ENCODE data around the gene FHIT.

FHIT gene

DNA sequence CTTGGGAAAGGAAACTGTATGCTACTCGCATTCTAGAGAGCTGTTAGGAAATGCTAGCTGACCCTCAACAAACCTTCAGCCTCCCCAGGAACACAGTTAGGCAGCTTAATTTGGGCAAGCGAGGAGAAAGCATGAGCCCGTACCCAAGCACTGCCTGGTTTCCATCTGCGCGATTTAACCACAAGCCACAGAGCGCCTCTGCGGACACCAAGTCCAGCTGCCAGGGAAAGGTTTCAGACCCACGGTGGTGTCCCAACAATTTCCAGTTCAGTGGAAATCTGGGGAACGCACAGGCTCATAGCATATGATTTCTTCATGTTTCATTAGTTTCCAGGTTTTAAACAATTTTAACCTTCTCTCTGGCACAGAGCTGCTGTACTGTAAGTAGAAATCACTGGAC is 617.6 kb downstream of the FHIT start:
- DNase-seq (ENCODE audit: low read depth in 2 of 2) = no peak

DNA sequence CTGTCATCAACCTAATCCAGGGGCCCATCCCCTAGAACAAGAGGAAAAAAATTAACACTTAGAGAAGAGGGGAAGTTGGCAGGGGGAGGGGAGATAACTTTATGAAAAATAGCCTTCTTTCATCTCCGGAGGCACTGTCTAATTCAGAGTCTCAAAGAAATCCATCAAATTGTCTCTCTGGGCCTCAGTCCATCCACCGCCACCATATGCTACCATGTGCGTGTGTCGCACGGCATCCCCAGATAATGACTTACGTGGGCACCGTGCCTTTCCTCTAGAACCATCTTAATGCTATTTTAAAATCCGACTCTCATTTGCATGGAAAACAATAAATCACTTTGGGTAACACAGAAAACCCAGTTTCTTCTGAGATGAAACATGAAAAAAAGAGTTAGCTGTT is 619.7 kb downstream of the FHIT start:
- no peak for DNase-seq (ENCODE audit: low read depth in 2 of 2)

DNA sequence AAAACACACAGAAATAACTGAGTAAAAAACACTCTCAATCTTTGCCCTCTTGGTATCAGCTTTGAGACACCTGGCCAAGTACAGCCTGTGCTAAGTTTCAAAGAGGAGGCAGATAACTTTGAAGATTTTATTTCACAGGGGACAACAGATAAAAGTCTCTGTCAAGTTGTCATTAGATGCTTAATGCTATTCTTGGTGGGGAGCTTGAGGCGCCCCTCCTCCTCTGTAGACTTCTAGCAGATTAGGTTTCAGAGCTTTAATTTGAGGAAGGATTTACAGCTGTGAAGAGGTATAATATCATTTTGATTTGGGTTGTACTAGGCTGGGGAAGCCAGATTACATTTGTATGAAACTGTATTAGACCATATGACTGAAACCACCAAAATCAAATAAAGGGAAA is 620.3 kb downstream of the FHIT start:
- DNase-seq (ENCODE audit: low read depth in 2 of 2) = no peak

DNA sequence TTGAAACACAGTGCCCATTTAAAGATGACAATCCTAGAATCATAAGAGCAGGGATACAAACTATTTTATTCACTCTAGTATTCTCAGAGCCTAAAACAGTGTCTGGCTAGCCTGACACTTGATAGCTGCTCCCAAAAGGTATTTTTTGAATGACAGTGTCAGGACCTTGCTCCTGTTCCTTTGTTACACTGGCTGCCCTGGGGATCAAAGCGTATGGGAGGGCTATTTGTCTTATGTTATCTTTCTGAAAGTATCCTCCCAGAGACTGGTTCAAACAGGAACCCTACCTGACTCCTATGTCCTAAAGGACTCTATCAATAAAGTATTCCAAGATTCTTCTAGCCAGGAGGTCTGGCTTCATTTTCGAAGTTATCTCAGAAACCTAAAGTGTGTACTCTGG is 621.4 kb downstream of the FHIT start:
- DNase-seq (ENCODE audit: low read depth in 2 of 2) = no peak

DNA sequence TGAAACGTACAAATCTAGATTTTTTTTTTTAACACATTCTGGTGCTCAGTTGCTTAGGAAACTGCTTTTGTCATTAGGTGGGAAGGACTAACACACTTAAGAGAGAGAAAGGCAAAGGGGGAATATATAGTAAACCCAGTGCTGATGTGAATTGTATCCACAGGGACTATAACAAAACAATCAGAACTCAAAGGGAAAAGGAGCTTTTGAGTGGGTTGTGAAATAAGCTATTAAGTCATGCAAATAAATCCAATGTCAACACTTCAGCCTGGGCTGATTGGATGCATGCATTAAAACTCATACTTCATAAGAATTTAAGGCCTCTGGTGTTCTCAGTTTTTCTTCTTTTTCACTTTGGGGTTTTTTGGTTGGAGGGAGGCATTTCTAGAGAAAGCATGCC is 628.9 kb downstream of the FHIT start:
- no peak for DNase-seq (ENCODE audit: low read depth in 2 of 2)

DNA sequence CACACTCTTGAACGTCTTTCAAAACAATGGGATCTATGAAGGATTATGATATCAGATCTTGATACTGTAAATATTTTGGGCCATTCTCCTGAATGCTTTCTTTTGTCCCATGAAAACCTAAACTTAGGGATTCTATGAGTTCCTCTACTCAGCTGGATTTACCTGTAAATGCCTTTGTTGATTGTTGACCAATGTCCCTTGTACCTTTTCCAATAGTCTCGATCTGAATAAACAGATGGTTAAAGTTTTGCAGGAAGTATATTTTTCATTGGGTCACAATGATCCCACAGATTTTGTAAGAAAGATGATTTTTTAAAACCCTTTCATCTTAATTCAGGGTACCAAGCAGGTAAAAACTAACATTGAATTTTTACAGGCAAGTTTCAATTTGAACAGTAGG is 634.1 kb downstream of the FHIT start:
- DNase-seq (ENCODE audit: low read depth in 2 of 2) = no peak

DNA sequence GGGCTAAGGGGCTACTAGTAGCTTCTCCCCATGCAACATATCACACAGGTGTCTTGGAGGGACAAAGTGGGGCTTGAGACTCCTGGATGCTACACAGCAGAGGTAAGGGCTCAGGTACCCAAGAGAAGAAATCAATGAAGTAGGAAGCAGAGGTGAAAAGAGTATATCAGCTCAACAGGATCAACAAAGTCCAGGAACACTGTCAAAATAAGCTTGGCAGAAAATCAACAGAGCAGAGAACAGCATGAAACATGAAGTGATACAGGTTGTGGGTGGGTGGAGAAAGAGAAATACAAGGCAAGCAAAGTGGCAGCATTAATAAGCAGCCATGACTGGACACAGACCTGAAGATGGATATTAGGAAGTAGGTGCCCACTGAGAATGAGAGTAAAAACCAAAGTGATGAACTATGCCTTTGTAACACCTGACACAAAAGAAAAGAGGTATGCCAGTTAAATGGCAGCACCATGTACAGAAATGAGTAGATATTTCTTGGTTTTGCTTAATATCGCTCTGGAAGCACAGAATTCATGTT is 637.4 kb downstream of the FHIT start:
- DNase-seq (ENCODE audit: low read depth in 2 of 2) = no peak

DNA sequence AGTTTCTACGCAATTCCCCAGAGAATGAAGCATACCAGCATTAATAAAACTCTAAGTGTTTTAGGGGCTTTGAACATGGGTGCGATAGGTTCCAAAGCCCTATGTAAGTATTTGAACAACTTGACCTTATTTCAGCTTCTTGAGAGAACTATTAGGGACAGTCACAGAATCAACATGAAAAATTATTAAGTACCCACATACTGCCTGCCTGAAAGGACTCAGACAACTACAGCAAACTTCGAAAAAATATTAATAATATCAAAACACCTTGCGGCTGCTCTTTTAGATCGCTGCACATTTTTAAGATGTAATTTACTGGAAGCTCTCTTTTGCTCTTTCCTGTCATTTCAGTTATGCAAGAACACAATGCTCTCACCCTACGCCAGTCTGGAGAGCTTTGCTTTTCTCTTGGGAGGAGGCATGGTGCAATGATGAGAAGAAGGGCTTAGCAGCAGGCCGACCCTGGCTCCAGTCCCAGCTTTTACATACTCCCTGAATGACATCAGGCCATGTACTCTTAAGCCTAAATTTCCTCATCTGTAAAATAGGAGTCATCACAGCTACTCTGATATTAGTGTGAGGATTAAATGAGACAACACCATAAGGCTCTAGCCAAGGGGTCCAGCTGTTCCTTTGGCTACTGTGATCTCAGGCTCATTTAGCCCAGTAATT is 640.7 kb downstream of the FHIT start:
- DNase-seq (ENCODE audit: low read depth in 2 of 2) = no peak

DNA sequence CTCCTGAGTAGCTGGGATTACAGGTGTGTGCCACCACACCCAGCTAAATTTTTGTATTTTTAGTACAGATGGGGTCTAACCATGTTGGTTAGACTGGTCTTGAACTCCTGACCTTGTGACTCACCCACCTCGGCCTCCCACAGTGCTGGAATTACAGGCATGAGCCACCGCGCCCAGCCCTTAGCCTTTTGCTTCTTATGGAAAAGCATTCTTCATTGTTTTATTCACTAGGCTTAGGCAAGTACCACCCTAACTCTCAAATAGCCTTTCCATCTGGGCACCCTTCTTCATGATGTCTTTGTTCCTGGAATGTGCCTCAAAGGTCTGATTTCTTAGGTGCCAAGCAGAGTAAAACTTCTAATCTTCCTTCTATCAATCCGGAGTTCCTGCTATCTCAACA is 641.8 kb downstream of the FHIT start:
- no peak for DNase-seq (ENCODE audit: low read depth in 2 of 2)

DNA sequence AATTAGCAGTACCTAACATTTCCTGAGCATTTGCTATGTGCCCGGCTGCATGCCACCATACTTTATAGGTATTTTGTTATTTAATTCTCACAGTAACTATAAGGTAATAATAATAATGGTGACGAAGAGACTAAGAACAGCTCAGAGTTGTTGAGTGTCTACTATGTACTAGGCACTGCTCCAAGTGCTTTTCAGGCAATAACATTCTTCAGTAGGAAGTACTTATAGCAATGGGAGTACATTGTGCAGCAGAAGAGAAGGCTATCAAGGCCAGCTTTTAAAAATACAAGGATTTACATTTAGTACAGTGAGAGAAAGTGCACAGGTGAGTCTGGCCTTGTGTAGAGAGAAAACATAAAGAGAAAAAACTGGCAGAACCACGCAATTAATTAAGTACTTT is 647.4 kb downstream of the FHIT start:
- DNase-seq (ENCODE audit: low read depth in 2 of 2) = no peak

DNA sequence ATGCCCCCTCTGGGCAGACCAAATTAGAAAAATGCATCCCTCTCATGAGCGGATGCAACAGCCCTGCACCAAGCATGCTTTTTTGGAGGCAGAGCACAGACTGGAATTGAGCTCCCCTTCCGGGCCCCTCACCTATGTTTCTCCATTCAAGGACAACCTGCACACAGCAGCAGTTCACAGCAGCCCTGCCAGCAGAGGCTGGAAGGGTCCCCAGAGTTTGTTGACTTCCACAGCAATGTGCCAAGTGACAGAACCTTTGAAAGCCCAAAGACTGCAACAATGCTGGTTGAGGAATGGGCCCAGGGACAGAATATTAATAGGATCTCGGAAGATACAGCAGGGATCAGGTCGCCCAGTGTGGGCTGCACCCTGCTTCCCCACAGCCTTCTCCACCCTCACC is 650.4 kb downstream of the FHIT start:
- no peak for DNase-seq (ENCODE audit: low read depth in 2 of 2)

DNA sequence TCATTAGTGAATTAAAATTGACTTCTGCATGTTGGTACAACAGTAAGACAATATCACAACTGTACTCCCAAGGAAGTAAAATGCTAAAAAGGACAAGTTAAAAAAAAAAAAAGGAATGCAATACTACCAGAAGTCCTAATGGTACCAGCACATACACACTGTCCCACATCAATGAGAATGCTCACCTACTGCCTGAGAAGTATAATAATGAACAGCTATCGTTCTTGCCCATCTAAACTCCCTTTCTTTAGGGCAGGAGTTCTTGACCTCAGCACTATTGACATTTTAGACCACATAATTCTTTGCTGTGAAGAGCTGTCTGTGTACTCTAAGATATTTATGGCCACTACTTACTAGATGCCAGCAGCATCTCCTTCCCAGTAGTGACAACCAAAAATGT is 651.7 kb downstream of the FHIT start:
- no peak for DNase-seq (ENCODE audit: low read depth in 2 of 2)

DNA sequence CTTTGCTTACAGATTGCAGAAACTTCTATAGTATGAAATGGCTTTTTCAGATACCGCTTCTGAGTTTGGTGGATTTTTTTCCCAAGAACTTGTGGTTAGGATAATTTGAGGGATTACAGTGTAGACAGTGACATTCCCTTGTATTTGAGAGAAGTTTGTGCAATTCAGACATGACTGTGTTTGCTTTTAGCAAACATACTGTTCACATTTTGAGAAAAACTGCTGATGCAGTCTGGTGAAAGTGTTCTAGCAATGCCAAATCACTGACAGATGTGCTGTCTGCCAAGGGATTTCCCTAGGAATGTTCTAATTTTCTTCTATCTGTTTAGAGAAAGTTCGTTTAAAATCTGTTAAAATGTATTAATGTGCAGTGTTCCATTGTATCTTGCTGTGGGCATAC is 652.6 kb downstream of the FHIT start:
- DNase-seq (ENCODE audit: low read depth in 2 of 2) = no peak

DNA sequence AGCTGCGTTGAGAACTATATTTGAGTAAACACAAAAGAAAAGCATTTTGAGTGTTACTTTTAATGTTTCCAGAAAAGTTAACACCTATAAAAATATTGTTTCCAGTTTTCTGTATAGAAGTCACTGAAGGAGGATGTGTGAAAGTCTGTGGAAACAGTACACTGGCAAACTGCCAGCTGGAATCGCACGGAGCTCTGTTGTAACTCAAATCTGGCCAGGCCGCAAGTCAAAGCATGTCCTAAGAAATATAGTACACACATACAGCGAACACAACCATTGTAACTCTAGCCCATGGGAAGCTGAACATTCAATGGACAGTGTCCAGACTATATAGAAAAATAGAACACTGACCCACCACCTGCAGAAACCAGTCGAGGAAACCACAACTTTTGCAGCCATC is 657.2 kb downstream of the FHIT start:
- no peak for DNase-seq (ENCODE audit: low read depth in 2 of 2)

DNA sequence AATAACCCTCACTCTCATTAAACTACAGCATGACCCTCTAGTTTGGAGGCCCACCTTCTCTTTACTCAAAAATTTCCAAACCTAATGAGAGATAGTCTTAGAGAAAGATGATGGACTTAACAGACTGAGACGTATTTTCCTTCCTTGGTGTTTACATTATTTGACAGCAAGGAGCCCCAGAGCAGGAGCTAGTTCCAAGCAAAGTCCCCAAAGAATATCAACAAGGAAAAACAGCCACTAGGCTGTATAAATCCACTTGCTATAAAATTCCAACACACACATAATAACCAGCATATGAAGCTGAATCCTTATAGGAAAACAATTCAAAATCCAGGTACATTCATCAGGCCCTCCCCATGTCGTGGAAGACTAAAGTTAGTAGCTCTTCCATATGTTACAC is 660.0 kb downstream of the FHIT start:
- DNase-seq (ENCODE audit: low read depth in 2 of 2) = no peak

DNA sequence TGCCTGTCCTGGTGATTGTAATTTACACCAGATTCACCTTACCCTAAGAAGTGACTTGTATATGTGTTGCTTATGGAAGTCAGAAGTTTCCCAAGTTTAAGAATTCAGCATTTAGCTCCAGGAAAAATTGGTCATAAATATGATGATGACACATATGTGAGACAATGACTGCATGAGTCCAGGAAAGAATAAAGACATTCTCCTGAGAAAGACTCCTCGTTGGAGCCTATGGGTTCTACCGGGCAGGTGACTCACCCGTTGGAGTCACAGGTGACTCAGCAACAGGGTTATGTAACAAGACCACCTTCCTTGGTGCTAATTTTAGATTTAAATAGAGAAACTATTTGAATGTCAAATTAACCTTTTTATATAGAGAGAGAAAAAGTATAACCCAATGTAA is 662.4 kb downstream of the FHIT start:
- DNase-seq (ENCODE audit: low read depth in 2 of 2) = no peak

DNA sequence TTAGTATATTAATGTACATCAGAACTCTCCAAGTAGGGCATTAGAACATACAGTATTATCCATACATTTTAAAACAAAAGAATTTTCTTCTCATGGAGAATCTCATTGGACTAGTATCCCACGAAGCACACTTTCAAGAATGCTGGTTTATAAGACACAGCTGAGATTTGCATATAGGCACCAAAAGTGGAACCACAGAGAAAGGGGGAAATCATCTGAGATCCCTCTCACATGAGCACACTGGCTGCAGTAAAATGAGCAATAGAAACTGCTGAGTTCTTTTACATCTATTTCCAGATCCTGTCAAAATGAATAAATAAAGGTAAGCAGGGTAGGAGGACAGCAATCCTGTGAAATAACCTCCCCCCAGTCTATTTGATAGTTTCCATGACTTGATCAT is 665.3 kb downstream of the FHIT start:
- DNase-seq (ENCODE audit: low read depth in 2 of 2) = no peak

DNA sequence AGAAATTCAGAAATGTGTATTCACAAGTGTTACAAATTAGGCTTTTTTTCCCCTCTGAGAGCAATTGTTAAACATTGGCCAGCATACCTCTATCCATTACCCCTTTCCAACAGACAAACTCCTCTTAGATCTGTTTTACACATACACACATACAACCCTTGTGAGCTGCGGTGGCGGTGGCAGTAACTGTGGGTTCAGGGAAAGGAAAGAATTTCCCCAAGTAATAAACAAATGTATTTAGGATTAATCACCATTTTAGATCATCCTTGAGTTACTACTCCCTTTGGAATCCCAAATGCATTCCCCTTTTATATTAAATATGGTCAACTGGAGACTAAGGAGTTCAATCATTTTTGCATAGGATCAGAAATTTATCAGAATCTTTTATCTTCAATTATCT is 667.0 kb downstream of the FHIT start:
- DNase-seq (ENCODE audit: low read depth in 2 of 2) = no peak

DNA sequence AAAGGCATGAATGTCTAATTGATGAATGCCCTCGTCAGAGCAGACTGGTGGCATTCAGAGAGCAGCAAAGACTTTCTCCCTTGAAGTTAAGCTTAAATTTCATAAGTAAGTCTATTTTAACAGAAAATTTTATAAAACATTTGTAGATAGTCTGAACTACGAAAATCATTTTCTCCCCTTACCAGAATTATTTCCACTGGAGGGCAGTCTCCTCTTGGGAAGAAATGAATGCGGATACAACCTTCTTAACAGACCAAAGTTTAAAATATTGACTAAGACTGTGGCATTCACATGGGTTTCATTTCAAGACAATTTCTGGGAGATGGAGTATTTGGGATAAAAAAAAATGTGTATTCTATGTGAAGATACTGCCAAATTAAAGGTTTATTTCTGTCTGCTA is 669.0 kb downstream of the FHIT start:
- DNase-seq (ENCODE audit: low read depth in 2 of 2) = no peak

DNA sequence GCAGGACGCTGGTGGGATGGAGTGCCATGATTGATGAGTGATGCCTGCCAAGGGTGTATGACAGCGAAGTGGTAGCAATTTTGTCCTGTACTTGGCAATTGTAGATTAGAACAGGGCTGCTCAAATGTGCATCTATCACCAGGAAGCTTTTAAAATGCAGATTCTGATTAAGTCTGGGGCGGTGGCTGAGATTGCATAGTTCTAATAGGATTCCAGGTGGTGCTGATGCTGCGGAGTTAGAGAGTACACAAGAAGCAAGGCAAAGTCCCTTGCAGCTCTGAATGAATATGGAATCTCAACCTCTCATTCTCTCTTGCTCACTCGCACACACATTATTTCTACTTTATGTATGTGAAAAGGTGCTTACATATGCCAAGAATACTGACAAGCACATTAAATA is 670.4 kb downstream of the FHIT start:
- DNase-seq (ENCODE audit: low read depth in 2 of 2) = no peak

DNA sequence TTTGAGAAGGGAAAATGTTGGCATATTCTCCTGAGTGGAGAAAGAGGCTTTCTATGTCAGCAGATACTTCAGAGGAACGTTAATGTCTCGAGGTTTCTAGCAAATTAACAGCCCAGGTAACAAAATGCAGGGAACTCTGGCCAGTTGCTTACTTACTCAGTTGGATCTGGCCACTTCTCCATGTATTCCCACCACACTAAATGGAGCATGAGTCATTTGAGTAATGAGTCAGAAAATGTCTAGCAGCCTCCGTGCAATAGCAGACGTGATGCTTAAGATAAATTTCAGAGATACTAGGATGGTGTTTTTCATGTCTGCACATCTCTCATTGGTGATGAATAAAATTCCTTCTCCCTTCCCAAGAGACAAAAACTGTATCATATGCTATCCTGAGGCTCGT is 671.5 kb downstream of the FHIT start:
- DNase-seq (ENCODE audit: low read depth in 2 of 2) = no peak

DNA sequence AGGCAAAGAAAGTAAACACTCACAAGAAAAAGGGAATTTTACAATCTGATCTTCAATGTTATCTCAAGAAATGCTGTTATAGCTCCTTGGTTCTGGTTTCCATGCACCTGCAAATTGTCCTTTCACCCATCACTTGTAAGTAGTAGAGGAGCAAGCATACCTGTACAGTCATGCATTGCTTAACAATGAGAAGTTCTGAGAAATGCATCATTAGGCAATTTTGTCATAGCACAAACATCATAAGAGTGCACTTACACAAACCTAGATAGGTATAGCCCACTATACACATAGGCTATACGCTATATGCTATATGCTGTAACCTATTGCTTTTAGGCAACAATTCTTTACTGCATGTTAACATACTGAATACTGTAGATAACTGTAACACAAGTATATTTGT is 672.3 kb downstream of the FHIT start:
- DNase-seq (ENCODE audit: low read depth in 2 of 2) = no peak

DNA sequence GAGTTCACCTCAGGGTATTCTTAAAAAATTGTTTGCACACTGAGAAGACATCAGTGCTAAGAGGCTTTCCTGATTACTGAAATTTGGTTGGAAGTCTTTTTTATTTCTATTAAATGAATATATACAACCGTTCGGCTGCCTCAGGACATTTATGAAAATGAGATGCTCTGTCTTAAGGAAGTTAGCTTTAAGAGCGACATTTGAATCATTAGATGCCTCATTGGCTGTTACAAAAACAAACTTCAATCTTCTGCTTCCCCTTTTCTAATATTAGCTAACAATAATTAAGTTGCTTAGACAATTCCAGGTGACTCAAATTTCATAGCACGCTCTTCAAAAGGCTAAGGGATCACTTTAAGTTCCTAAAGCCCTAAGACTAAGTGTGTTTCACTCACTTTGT is 673.7 kb downstream of the FHIT start:
- no peak for DNase-seq (ENCODE audit: low read depth in 2 of 2)

DNA sequence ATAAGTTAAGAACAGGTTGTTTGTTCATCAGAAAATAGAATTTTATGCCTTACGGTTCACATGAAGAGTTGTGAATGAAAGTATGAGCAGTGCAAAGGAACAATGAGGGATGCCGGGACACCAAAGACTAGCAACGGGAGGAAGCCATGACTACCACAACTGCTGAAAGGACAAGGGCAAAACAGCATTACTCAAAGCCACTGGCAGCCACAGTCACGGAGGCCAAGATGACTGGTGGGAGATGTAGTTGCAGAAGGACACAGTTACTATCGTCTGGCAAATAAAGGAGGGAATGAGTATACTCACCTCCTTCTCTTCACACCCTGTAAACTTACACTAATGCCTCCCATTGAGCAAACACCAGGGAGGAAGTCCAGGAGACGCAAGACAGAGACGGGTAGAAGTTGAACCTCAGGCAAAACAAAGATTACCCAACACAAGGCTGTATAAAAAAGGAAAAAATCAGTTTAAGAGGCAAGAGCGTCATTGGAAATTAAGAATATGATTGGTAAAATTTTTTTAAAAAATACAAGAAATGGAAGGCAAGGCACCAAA is 675.5 kb downstream of the FHIT start:
- no peak for DNase-seq (ENCODE audit: low read depth in 2 of 2)
